ENCODE data around the gene PPP1R9A. TPM values are rescaled to one million over a fixed set of nuclear protein-coding genes. Genes with fewer than 3 reads are reported as not detected.

PPP1R9A gene
- total RNA-seq, 1 experiment from 2014 or later = 5.9 TPM

- H3F3A ChIP-seq (ENCODE audit: low read length, unreplicated experiment) = no peaks in the 10 kb centered on the region
- no peak overlapping the region for H2AFZ ChIP-seq (ENCODE audit: low read length)
- H3K9me2 ChIP-seq (replicated peaks; ENCODE audit: low read length) = no peaks in the 10 kb centered on the region
- H3K27me3 ChIP-seq (ENCODE audit: low read length) = no peaks in the 10 kb centered on the region
- no TSS peak for BruUV-seq (replicated peaks)
- DNase-seq (no peak), ATAC-seq (no peak)
- CTCF ChIA-PET = no interaction called here
- H4K20me1 ChIP-seq (ENCODE audit: low read length) = no peaks in the 10 kb centered on the region
- H3K79me2 ChIP-seq (ENCODE audit: low read length) = no peaks in the 10 kb centered on the region
- H3K9ac ChIP-seq (ENCODE audit: low read length) = no peak overlapping the region
- no peaks in the 10 kb centered on the region for H3K9me3 ChIP-seq (ENCODE audit: low read length)
- no peak overlapping the region for H3K27ac ChIP-seq (ENCODE audit: low read length)
- intact Hi-C loops (cut with micrococcal nuclease) = no loop called here
- no peaks in the 10 kb centered on the region for H3K4me1 ChIP-seq (ENCODE audit: insufficient read depth, low read length)
- H3K36me3 ChIP-seq (ENCODE audit: low read depth, low read length) = no peaks in the 10 kb centered on the region
- TF ChIP-seq EZH2 (IDR thresholded peaks at IDR 0.05; ENCODE audit: low read length, unreplicated experiment) = no peak
- no peak for TF ChIP-seq EZH2phosphoT487 (IDR thresholded peaks at IDR 0.05; ENCODE audit: borderline replicate concordance, low read length)
- TF ChIP-seq CTCF (conservative IDR thresholded peaks at IDR 0.05; ENCODE audit: low read depth, low read length) = no peak
- POLR2A ChIA-PET (ENCODE audit: unreplicated experiment) = no interaction called here
- no peak overlapping the region for H3K4me3 ChIP-seq (ENCODE audit: low read length)
- no peak overlapping the region for H3K4me2 ChIP-seq (ENCODE audit: low read length)
These were observed 312.9 kb downstream of the PPP1R9A start for GRCh38 chr7:95220328-95220727.

- intact Hi-C loops (cut with micrococcal nuclease) = no loop called here
- Histone ChIP-seq H3K27me3 (ENCODE audit: low read length) (no peaks in the 10 kb centered on the region), H3K9ac (ENCODE audit: low read length) (no peak overlapping the region), H3K4me1 (ENCODE audit: insufficient read depth, low read length) (no peaks in the 10 kb centered on the region), H3F3A (ENCODE audit: low read length, unreplicated experiment) (no peaks in the 10 kb centered on the region), H4K20me1 (ENCODE audit: low read length) (no peaks in the 10 kb centered on the region), H3K79me2 (ENCODE audit: low read length) (no peaks in the 10 kb centered on the region), H3K4me2 (ENCODE audit: low read length) (no peak overlapping the region), H3K4me3 (ENCODE audit: low read length) (no peak overlapping the region), H3K9me3 (ENCODE audit: low read length) (no peaks in the 10 kb centered on the region), H3K27ac (ENCODE audit: low read length) (no peak overlapping the region), H3K9me2 (replicated peaks; ENCODE audit: low read length) (no peaks in the 10 kb centered on the region), H2AFZ (ENCODE audit: low read length) (no peak overlapping the region), H3K36me3 (ENCODE audit: low read depth, low read length) (no peaks in the 10 kb centered on the region)
- DNase-seq = no peak
- TF ChIP-seq EZH2phosphoT487 (IDR thresholded peaks at IDR 0.05; ENCODE audit: borderline replicate concordance, low read length) = no peak
- no peak for TF ChIP-seq CTCF (conservative IDR thresholded peaks at IDR 0.05; ENCODE audit: low read depth, low read length)
- ATAC-seq = no peak
- CTCF ChIA-PET = no interaction called here
- no TSS peak for BruUV-seq (replicated peaks)
- POLR2A ChIA-PET (ENCODE audit: unreplicated experiment) = no interaction called here
These were observed 317.9 kb downstream of the PPP1R9A start for GRCh38 chr7:95225301-95225700.

GRCh38 chr7:95229301-95229700 is 321.9 kb downstream of the PPP1R9A start:
- TF ChIP-seq CTCF (conservative IDR thresholded peaks at IDR 0.05; ENCODE audit: low read depth, low read length) (no peak), EZH2phosphoT487 (IDR thresholded peaks at IDR 0.05; ENCODE audit: borderline replicate concordance, low read length) (no peak), EZH2 (IDR thresholded peaks at IDR 0.05; ENCODE audit: low read length, unreplicated experiment) (no peak)
- intact Hi-C loops (cut with micrococcal nuclease) = no loop called here
- H4K20me1 ChIP-seq (ENCODE audit: low read length) = no peaks in the 10 kb centered on the region
- H3F3A ChIP-seq (ENCODE audit: low read length, unreplicated experiment) = no peaks in the 10 kb centered on the region
- no peaks in the 10 kb centered on the region for H3K79me2 ChIP-seq (ENCODE audit: low read length)
- no peak overlapping the region for H3K4me2 ChIP-seq (ENCODE audit: low read length)
- DNase-seq = no peak
- H3K36me3 ChIP-seq (ENCODE audit: low read depth, low read length) = no peaks in the 10 kb centered on the region
- H3K9ac ChIP-seq (ENCODE audit: low read length) = no peak overlapping the region
- no peak for ATAC-seq
- no TSS peak for BruUV-seq (replicated peaks)
- no peaks in the 10 kb centered on the region for H3K27me3 ChIP-seq (ENCODE audit: low read length)
- H3K9me2 ChIP-seq (replicated peaks; ENCODE audit: low read length) = no peaks in the 10 kb centered on the region
- POLR2A ChIA-PET (ENCODE audit: unreplicated experiment) = no interaction called here
- no peak overlapping the region for H3K4me3 ChIP-seq (ENCODE audit: low read length)
- CTCF ChIA-PET = no interaction called here
- no peaks in the 10 kb centered on the region for H3K9me3 ChIP-seq (ENCODE audit: low read length)
- no peaks in the 10 kb centered on the region for H3K4me1 ChIP-seq (ENCODE audit: insufficient read depth, low read length)
- no peak overlapping the region for H2AFZ ChIP-seq (ENCODE audit: low read length)
- H3K27ac ChIP-seq (ENCODE audit: low read length) = no peak overlapping the region

Data from PC-3 (cell line).